ENCODE results near the gene TRIM14.
"Not testable (repeated sequence)": the region's sequence is repeated elsewhere in the genome, so short reads cannot be mapped to it uniquely, and the experiment has no call there.

Gene TRIM14

DNA sequence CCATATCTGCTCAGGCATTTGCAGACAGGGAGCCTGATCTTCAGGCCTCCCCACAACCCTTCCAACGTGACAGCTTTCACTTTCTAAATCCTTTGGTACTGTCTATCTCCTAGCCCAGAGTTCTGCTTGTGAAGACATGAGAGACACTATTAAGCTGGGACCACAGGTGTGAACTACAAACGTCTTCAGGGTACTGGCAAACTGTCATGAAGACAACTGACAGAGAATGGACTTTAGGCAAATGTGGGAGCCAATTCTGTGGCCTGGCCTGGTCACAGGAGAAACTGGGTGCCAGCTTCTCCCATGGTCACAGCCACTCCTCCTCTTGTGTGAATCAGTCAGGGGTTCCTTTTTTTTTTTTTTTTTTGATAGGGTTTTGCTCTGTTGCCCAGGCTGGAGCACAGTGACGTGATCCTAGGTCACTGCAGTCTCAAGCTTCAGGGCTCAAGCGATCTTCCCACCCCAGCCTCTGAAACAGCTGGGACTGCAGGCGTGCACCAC is 10.4 kb downstream of the TRIM14 start:
- no peak for DNase-seq (ENCODE audit: low read depth)

- DNase-seq (ENCODE audit: low read depth) = no peak
These were observed 11.1 kb downstream of the TRIM14 start for GRCh38 chr9:98107926-98108325.

GRCh38 chr9:98105006-98105405 is 14.0 kb downstream of the TRIM14 start:
- DNase-seq (ENCODE audit: low read depth) = no peak

DNA sequence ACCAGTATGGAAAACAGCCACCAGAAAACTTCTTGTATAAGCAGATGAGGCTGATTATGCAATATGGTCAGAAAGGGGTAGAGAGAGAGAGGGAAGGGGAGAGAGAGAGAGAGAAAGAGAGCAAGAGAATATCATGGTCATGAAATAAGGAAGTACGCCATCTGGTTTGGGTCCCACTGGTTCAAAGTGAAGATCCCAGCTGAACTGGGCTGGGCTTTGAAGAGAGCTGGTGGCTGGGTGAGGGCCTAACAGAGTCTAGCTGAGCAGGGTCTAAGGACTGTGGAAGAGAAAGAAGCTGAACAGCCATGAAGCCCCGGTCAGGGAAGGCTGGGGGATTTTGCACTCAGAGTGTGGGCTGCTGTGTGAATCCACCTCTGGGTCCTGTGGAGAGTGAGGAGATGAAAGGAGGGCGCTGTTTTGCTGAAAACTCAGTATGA is 14.6 kb downstream of the TRIM14 start:
- DNase-seq (ENCODE audit: low read depth) = no peak

GRCh38 chr9:98101868-98102273 is 17.2 kb downstream of the TRIM14 start:
- DNase-seq (ENCODE audit: low read depth) = no peak

DNA sequence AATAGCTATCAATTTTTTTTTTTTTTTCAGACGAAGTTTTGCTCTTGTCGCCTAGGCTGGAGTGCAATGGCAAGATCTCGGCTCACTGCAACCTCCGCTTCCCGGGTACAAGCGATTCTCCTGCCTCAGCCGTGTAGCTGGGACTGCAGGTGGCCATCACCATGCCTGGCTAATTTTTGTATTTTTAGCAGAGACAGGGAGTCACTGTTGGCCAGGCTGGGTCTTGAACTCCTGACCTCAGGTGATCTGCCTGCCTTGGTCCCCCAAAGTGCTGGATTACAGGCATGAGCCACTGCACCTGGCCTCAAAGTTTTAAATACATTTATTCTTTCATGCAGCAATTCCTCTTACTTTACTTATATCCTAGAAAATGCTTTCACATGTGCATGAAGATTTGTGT is 17.6 kb downstream of the TRIM14 start:
- no peak for DNase-seq (ENCODE audit: low read depth)

- DNase-seq (ENCODE audit: low read depth) = no peak
These were observed 18.6 kb downstream of the TRIM14 start for GRCh38 chr9:98100456-98100855.

DNA sequence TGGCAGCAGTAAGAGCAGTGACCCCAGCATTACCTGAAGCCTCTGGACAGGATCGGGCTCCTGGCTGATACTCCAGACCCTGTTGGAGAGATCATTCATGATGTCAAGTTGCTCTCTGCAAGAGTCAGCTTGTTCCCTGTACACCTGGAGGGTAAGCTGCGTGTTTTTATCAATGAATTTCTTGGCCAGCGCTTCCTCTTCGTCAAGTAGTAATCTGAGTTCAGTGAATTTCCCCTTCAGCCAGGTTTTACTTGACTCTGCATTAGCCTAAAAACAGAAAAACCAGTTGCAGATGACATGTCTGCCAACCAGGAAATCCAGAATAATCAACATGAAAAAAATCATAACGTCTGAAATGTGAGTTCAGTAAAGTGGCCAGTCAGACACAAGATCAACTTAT is 19.1 kb downstream of the TRIM14 start:
- DNase-seq (ENCODE audit: low read depth) = no peak

- DNase-seq (ENCODE audit: low read depth) = no peak
These were observed 19.7 kb downstream of the TRIM14 start for GRCh38 chr9:98099346-98099745.

- DNase-seq (ENCODE audit: low read depth) = no peak
These were observed 21.2 kb downstream of the TRIM14 start for GRCh38 chr9:98097836-98098235.

GRCh38 chr9:98096091-98096490 is 22.9 kb downstream of the TRIM14 start:
- DNase-seq (ENCODE audit: low read depth) = no peak

DNA sequence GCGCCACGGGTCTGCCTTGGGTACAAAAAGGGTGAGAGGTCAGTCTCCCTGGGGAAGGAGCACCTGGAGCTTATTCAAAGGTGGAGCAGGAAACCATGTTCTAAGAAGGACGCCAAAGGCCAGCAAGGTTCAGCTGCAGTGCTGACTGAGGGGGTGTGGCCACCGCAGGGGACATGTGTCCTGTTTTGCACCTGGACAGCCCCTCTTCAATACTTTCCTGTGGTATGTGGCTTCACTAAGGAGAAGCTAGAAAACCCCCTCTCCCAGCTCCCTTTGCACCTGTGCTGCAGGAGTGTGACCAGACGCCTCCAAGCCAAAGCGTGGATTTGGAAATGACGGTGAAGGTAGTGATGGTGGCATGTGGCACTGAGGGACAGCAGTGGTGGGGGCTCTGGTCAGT is 23.6 kb downstream of the TRIM14 start:
- no peak for DNase-seq (ENCODE audit: low read depth)

DNA sequence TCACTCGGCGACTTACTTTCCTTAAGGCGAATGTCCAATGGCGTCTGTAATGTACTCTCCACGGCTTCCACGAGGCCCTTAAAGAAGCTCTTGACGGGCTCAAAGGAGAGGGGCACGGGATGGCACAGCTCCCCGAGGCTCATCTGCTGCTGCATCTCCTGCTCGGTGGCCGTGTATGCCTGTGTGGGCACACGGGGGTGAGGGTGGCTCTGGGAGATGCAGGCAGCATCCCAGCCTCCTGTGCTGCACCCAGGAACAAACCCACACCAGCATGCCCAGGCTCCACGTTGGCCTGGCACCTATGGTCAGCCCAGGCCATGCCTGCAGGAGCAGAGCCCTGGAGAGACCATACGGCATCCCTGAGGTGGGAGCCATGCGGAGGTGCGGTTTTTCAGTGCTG is 24.2 kb downstream of the TRIM14 start:
- DNase-seq (ENCODE audit: low read depth) = no peak

GRCh38 chr9:98094316-98094715 is 24.7 kb downstream of the TRIM14 start:
- DNase-seq (ENCODE audit: low read depth) = no peak

- no peak for DNase-seq (ENCODE audit: low read depth)
These were observed 26.4 kb downstream of the TRIM14 start for GRCh38 chr9:98092613-98092931.

- no peak for DNase-seq (ENCODE audit: low read depth)
These were observed 27.0 kb downstream of the TRIM14 start for GRCh38 chr9:98091735-98092612.

GRCh38 chr9:98090674-98091073 is 28.3 kb downstream of the TRIM14 start:
- DNase-seq (ENCODE audit: low read depth) = not testable (repeated sequence)

GRCh38 chr9:98087420-98088354 is 31.3 kb downstream of the TRIM14 start:
- no peak for DNase-seq (ENCODE audit: low read depth)

GRCh38 chr9:98086461-98086860 is 32.6 kb downstream of the TRIM14 start:
- DNase-seq (ENCODE audit: low read depth) = no peak

- DNase-seq (ENCODE audit: low read depth) = no peak
These were observed 33.1 kb downstream of the TRIM14 start for GRCh38 chr9:98085944-98086343.

- no peak for DNase-seq (ENCODE audit: low read depth)
These were observed 34.0 kb downstream of the TRIM14 start for GRCh38 chr9:98085058-98085457.

- DNase-seq (ENCODE audit: low read depth) = no peak
These were observed 34.6 kb downstream of the TRIM14 start for GRCh38 chr9:98084396-98084795.
